Measurements from ENCODE around the gene CCDC63.

The CCDC63 gene

DNA sequence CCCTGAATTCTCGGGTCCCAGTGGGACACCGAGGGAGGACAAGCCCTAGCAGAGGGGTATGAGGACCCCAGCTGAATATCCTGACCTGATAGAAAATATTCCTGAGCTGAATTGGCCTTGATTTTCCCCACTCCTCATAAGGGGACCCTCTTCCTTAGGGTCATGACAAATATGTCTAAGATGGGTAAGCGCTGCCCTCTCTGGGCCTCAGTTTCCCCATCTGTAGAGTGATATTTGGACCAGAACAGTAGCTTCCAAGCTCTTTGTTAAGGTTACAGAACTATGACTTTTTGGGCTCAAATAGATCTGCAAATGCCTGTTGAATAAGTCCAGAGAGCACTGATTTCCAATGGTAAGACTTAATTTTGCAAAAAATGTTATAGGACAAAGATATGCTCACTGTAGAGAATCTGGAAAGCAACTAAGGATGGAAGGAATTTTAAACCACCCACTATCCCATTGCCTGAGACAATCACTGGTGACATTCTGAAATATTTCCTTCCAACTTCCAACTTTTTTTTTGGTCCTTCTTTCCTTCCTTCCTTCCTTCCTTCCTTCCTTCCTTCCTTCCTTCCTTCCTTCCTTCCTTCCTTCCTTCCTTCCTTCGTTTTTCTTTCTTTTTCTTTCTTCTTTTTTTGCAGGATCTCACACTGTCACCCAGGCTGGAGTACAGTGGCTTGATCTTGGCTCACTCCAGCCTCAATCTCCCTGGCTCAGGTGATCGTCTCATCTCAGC is 41.6 kb downstream of the CCDC63 start:
- DNase-seq, result no peak

DNA sequence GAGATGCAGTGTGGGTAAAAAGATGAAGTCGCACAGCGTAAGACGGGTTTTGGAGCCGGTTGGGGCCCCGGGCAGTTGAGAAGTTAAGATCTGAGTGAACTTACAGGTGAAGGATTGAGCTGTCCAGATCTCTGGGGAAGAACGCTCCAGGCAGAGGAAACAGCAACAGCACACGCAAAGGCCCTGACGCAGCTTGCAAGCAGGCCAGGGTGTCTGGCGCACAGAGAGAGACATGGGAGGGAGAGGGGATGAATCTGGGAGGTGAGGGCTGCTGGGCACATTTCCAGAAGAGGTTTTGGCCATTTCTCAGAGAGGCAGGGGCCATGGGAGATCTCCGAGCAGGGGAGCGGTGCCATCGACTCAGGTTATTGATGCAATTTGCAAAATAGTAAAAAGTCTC is 42.6 kb downstream of the CCDC63 start:
- no peak for DNase-seq

DNA sequence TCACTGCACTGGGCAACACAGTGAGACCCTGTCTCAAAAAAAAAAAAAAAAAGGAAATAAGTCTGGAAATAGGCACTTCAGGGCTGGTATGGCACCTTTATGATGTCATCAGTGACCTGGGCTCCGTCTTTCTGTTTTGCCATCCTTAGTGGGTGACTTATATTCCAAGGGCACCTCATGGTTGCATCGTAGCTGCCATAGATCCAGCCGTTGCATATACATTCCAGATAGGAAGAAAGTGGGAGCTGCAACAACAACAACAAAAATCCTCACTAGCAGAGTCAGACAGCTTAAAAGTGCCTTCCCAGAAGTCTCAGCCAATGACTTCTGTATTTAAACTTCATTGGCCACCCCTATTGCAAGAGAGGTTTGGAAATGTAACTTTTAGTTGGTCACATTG is 47.2 kb downstream of the CCDC63 start:
- DNase-seq, result no peak

DNA sequence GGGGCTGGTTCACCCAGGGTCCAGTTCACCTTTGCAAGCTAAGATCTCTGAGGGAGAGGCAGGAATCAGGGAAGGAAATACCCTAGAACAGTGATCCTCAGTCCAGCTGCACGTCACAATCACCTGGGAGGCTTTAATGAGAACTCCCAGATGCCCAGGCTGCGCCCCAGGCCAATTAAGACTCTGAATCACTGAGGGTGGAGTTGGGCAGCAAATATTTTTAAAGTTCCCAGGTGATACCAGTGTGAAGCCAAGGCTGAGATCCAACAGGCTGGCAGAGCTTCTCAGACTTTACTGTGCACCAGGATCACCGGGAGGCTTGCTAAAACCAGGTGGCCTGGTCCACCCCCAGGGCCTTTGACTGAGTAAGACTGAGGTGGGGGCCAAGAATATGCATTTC is 49.8 kb downstream of the CCDC63 start:
- DNase-seq, result no peak

DNA sequence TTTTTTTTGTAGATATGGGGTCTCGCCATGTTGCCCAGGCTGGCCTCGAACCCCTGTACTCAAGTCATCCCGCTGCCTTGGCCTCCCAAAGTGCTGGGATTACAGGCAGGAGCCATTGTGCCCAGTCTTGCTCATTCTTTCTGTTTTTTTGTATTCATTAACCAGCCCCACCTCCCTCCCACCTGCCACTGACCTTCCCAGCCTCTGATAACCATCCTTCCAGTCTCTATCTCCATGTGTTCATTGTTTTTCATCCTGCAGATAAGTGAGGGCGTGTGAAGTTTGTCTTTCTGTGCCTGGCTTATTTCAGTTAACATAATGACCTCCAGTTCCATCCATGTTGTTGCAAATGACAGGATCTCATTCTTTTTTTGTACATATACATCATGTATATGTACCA is 54.6 kb downstream of the CCDC63 start:
- DNase-seq, result no peak

DNA sequence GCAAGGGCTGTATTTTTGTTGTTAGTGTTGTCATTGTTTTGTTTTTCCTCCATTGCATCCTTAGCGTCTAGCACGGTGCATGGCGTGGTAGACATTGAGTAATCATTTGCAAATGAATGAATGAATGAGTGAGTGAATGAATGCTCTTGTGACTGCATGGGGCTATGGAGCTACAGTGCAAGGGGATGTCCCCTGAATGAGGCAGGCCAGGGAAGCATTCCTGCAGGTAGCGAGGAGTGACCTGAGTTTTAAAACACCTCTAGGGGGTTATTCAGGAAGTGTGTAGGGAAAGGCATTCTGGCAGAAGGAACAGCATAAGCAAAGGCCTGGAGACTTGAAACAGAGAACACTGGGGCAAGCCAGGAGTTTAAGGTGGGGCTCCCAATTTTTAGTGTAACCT is 56.7 kb downstream of the CCDC63 start:
- DNase-seq, result no peak

DNA sequence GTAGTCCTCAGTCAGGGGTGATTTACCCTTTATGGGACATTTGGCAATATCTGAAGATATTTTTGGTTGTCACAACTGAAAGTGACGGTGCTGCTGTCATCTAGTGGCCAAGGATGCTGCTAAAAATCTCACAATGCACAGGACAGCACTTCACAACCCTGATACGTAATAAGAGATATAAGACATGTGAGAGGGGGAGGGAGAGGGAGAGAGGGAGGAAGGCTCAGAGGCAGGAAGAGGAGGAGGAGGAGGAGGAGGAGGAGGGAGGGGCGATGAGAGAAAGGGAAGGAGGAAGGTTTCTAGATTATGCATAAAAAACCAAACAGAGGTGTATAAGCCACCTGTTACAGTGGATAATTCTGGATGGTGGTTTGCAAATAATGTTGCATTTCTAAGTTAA is 59.3 kb downstream of the CCDC63 start:
- DNase-seq, result no peak

DNA sequence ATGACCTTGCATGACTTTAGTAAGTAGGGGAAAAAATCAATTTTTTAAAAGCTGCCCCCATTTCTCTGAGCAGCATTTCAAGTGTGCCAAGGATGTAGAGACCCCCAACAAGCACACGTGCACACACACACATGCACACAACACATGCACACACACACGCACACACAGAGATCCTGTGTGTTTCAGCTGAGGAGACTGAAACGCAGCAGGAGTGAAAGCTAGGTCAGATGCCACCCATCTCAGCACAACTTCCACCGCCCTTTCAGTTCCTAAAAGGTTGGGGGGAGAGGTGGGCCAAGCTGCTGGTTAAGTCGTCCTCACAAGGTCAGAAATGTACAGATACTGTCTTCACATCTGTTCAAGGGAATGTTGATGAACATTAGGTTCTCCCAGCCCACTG is 59.7 kb downstream of the CCDC63 start:
- DNase-seq, result no peak

DNA sequence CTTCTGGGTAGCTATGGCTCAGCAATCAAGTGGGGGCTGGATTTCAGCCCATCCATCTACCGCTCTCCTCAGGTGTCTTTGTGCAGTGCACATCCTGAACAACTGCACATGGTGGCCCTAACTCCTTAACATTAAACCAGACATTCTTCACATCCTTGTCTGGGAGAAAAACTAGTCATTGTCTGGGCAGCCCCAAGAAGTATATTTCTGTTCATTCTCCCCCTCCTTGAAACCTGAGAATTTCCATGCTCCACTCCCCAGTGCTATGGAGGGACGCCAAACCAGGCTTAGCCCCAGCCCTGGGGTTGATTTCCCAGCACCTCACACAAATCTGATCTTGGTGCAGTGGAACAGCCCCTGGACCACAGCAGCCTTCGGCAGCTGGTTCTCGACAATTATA is 60.2 kb downstream of the CCDC63 start:
- no peak for DNase-seq

DNA sequence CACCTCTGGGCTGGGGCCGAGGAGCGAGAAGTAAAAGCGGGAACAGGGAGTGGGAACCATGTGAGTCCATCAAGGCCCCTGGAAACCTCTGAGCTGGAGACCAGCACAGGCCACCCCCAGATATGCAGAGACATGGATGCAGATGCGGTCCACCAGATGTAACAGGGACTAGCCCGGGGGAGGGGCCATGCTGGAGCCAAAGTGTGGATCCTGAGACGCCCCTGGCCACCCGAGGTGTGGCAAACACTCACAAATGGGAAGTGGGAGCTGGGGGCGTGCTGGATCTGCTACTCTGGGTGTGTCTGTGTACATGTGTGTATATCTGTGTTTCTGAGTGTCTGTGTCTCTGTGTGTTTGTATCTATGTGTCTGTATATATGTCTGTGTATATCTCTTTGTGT is 60.8 kb downstream of the CCDC63 start:
- DNase-seq, result no peak

DNA sequence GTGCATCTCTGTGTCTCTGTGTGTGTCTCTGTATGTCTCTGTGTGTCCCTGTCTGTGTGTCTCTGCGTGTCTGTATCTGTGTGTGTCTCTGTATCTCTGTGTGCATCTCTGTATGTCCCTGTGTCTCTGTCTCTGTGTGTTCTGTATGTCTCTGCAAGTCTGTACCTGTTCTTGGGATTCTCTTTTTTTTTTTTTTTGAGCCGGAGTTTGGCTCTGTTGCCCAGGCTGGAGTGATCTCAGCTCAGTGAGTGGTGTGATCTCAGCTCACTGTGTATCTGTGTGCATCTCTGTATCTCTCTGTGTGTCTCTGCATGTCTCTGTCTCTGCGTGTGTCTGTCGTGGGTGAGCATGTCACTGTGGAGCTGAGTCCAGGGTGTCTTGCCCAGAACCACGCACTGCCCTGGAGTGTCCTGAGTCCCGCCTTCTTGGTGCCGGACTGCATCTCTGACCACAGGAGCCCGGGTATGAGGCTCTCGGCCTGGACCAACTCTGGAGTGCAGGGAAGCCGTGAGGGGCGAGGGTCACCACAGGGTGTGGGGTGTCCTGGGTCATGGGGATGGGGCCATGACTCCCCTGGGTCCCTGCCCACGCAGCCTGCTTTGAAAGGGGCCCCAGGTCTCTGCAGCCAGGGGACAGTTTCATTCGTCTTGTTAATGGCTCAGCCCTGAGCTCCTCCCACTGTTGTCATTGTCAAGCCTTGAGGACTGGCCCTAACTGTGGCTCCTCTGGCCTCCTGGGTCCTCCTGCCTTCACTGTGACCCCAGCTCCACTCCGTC is 61.8 kb downstream of the CCDC63 start:
- DNase-seq, result no peak

DNA sequence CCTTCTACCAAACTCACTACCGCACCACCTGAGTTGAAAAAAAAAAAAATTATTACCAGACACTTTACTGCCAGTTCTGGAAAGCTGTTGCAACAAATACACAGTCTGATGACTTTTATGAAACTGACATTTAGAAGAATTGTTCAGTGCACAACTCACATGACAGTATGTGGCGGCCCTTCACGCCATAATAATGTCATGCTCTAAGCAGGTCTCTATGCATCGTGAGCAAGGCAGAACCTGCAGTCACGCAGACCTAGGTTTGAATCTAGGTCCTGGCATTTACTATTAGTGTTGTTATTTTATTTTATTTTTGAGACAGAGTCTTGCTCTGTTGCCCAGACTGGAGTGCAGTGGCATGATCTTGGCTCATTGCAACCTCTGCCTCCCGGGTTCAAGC is 65.5 kb downstream of the CCDC63 start:
- DNase-seq, result no peak

DNA sequence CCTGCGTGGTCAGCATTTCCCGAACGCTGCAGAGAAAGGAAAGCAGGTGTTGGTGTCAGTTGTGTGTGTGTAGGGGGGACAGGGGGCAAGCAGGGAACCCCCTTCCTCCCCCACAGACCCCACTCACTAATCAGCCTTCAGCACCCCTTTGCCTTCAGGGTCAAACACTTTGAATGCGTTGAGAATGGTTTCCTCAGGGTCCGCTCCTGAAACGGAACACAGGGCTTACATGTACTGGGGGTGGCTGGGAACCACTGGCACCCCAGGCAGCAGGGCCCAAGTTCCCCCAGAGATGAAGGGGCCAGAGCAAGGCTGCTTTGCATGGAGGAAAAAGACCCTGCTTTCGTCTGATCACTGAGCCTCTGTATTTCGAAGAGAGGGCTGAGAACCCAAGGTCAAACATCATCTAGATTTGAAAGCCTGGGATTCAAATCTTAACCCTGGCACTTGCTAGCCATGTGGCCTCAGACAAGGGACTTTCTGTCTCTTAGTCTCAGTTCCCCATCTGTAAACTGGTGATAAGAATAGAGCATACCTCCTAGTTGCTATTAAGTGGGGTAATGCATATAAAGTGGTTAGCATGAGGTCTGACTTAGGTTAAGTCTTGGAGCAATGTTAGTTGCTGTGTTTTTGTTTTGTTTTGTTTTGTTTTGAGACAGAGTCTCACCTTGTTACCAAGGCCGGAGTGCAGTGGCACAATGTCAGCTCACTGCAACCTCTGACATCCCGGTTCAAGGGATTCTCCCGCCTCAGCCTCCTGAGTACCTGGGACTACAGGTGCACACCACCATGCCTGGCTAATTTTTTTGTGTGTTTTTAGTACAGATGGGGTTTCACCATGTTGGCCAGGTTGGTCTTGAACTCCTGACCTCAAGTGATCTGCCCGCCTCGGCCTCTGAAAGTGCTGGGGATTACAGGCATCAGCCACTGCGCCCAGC is 66.6 kb downstream of the CCDC63 start:
- no peak for DNase-seq

DNA sequence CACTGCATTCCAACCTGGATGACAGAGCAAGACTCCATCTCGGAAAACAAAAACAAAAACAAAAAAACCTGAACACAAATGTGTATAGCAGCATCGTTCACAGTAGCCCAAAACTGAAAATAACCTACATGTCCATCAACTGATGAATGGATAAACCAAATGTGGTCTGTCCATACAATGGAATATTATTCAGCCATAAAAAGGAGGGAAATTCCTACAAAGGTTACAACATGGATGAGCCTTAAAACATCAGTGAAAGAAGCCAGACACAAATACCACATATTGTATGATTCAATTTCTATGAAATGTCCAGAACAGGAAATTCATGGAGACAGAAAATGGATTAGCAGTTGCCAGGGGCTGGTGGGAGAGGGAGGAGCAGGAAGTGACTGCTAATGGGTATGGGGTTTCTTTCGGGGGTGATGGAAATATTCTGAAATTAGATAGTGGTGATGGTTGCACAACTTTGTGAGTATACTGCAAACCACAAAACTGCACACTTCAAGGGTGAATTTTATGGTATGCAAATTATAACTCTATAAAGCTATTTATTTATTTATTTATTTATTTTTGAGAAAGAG is 69.6 kb downstream of the CCDC63 start:
- DNase-seq, result no peak

DNA sequence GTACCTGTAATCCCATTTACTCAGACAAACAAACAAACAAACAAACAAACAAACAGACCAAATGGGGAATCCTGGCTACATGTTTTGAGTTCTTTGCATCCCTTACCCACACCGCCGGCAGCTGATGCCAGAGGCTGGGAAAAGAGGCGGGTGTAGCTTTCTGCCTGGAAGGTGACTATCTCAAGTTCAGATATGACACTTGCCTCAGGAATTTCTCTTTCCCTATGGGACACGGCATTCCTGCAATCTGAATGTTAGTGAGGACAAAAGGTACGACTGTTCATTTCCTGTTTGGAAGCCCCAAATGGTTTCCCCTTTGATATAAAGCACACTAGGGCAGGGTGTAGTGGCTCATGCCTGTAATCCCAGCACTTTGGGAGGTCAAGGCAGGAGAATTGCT is 70.7 kb downstream of the CCDC63 start:
- DNase-seq, result no peak

DNA sequence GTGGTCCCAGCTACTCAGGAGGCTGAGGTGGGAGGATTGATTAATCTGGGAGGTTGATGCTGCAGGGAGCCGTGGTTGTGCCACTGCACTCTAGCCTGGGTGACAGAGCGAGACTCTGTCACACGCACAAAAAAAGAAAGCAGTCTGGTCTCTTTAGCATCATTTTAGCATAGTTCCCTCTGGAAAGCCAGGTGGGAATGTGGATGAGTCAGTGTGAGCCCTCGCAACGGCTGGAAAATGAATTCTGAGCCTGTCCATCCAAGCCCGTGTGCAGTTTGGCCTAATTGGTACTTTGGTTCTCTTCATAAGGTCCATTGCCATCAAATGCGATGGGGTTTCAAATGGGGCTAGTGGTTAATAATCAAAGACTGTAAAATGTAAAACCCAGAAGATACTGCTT is 71.2 kb downstream of the CCDC63 start:
- DNase-seq, result no peak

DNA sequence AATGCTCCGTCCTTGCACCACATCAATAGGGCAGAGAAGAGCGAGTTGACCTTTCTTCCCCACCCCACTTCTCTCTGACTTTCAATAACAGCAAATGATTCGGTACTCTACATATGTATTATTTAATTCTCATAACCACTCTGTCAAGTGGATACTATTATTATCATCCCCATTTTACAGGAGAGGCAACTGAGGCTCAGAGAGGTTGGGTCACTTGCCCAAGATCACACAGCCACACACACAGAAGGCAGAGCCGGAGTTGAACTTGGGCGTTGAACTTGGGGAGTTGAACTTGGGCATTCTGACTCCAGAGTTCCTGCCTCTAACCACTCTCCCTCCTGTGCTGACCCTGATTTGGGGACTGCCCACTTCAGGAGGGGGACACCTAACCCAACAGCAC is 72.9 kb downstream of the CCDC63 start:
- no peak for DNase-seq

DNA sequence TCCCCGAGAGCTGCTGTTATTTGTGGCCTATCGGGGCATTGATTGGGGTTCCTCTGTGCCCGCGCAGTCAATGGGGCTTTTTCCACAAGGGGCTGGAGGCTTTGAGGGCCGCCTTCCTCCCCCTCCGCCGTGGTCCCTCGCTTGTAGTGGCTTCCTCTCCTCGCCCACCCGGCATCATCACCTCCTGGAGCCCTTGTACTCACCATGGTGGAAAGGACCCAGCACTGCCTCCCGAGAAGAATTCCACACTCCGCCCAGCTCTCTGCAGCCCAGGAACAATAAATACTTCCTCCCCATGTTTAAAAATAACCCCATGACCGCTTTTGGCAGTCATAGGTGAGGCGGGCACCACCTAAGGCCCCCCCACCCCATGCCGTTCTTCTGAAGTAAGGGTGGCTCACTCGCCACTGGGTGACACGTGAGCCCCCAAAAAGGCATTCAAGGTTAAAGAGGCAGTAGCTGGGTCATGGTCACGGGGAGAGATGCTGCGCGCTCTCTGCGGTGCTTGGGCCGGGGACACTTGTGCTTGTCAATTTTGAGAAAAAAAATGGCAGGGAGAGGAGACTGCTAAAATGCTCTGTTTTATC is 73.6 kb downstream of the CCDC63 start, which contains the start of gene MYL2:
MYL2 (minus strand) TSS at position 256 of the 587 bp plus-strand sequence; CDS start at position 206, 50 bp downstream.
- DNase-seq, result no peak

DNA sequence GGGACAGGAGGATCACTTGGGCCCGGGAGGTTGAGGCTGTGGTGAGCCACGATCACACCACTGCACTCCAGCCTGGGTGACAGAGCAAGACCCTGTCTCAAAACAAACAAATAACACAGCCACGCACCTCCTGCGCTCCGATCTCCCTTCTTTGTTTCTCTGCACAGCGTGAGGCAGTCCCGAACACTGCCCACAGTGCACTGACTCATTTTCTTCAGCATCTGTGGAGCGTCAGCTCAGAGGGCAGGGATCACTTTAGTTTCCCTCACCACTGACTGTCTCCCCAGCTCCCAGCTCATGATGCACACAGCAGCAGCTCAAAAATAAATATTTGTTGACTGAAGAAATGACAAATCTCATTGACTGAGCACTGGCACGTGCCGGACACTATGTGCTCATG is 74.5 kb downstream of the CCDC63 start:
- no peak for DNase-seq

DNA sequence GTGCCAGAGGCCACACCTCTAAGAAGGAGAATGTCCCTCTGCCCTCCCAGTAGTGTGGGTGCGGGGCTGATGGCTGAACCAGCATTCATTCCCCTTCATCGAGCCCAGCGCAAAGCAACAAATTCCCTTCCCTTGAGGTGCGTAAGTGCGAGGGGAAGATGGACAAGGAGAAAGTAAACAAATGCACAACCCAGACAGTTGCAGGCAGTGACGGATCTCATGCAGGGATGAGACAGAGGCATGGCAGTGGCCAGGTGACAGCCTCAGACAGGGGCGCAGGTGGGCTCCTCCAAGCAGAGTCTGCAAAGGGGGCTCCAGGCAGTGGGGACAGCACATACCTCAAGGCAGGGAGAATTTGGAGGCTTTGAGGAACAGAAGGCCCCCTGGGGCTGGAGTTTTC is 75.9 kb downstream of the CCDC63 start:
- no peak for DNase-seq

DNA sequence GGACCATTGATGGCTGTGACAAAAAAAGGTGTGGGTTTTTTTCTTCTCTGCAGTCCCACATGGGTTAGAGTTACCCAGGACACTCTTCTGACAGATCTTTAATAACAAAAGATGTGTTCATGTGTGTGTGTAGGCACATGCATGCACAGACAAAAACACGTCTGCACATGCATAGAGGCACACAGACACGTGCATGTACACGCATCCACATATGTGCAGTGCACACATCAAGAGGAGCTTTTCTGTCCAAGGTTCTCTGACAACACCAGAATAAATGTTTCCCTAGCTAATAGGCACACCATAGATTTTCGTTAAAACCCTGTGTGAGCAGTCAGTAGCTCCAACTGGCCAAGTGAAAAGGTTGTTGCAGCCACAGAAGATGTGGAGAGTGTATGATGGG is 76.4 kb downstream of the CCDC63 start:
- DNase-seq, result no peak

DNA sequence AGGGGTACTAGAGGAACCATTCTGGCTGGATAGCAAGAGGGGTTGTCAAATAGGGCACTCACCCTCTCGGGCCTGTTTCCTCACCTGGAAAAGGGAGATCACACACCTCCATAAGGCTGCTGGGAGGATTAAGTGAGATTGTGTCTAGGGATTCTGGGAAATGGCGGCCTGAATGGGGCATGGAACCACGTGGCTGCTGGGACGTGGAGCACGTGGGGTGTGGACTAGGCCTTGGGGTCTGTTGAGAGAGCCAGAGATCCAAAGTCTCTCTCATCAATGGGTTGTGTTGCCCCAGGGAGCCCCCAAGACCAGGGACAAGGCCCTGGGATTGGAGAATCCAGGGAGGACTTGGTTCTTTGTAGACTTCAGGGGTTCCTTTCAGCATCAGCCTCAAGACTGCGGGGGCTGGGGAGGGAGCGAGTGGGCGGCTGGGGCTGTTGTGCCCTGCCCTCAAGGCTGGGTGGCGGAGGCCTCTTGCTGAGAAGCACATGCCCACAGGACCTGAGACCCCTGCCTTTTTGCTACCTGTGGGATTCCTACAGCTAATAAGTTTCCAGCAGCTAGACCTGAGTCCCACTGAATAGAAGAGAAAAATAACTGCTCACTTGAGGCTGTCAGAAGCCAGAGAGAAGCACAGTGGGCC is 77.0 kb downstream of the CCDC63 start:
- no peak for DNase-seq

Measured in NCI-H2171 (cell line).